GM19372 (cell line): ENCODE results near the gene LBR.

Experiments used
- ATAC-seq: cut with Tn5 transposase; IDR thresholded peaks from one replicate; pipeline ENCODE4 v1.9.1; 2021; ENCODE audit warnings: mild to moderate bottlenecking, low read depth, moderate library complexity; ENCODE audit not compliant: unreplicated experiment

Gene LBR

DNA sequence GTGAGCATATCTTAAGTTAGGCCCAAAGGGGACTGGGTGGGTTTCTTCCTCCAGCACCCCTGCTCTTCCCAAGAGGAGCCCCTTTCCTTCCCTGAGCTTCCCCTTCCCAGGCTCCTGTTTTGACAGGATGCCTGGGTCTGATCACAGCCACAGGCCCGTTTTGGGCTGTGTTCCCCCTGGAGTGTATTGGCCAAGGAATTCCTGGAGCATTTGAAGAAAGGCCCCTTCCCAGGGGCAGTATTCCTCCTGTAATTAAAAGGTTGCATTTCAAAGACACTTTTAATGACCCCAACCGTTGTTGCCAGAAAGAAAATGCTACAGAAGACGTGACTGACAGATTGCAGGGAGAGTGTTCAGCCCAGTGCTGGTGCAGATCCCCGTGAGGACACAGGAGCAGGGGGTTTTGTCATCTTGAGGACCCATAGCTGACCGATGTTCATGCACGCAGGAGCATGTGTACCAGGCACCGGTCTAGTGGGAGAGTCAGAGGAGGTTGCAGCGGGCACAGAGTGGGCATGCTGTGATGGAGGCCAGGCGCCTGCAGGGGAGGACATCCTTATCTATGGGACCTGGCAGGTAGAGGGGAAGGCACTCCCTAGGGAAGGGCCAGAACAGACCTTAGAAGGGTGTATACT, 19.3 kb upstream of the LBR start:
- ATAC-seq = no peak

GRCh38 chr1:225446595-225446960, 18.7 kb upstream of the LBR start:
- ATAC-seq = no peak

DNA sequence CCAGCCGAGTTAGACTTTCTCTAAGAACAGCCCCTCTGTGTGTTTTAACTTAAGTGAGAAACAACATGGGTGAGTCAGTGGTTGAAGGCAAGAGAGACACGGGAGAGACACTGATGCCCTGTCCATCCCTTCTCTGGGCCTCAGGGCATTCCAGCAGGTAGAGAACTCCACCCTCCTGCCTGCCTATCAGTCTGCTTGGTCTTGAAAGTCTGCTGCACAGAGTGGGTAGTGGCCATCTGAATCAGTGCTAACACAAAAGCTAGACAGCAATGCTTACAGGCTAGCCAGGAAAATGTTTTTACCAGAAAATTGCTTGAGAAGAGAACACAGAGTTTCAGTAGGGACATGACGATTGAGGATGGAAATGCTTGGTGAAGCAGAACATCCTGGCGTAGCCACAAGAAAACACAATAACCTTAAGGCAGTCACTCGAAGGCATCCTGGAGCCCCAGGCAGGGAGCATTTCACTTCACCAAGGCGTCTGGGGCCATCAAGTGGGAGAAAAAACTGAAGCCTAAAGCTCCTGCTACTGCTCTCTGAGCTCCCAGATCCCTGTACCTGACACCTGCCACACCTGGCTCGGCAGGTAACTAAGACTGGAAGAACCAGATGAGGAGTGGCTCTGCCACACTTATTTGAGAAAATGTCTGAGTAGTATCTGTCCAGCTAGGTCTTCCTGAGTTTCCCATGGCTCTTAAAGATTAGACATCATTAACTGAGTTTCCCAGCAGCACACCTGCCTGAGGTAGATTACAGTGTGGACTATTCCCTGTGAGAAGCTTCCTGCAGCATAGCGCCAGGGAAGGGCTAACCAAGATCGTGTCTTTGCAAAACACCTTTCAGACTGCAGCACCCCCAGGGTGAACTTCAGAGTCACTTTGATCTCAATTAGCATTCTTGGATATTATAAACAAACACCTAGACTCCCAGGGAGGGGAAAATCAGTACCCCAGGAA, 18.1 kb upstream of the LBR start:
- ATAC-seq = no peak

GRCh38 chr1:225442123-225442505, 14.3 kb upstream of the LBR start:
- no peak for ATAC-seq

GRCh38 chr1:225441314-225442122, 13.7 kb upstream of the LBR start:
- ATAC-seq = peak; percentile 28

GRCh38 chr1:225440380-225441221, 12.8 kb upstream of the LBR start:
- ATAC-seq = no peak

DNA sequence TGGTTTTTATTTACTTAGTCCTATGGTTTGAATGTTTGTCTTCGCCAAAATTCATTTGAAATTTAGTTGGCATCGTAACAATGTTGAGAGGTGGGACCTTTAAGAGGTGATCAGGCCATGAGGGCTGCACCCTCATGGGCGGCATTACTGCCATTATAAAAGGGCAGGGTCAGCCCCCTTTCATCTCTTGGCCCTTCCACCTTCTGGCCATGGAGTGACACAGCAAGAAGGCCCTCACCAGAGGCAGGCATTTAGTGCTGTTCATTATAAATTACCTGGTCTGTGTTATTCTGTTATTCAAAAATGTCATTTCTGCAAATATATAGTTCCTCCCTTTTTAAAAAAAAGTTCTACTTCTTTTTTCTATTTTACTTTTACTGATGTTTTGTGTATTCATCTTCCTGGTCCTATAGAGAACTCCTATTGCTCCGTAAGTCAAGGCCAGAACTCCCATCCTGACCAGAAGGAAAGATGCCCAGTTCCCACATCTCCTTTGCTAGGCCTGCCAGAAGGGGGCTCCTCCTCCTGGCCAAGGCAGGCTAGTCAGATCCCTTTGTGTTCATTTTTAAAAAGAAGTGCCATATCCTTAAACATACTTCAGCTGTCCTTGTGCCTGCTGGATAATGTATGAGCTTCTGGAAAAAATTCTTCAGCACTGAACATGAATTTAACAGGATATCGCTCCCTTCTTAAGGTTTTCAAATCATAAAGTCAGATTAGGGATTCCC, 10.0 kb upstream of the LBR start:
- ATAC-seq = no peak

DNA sequence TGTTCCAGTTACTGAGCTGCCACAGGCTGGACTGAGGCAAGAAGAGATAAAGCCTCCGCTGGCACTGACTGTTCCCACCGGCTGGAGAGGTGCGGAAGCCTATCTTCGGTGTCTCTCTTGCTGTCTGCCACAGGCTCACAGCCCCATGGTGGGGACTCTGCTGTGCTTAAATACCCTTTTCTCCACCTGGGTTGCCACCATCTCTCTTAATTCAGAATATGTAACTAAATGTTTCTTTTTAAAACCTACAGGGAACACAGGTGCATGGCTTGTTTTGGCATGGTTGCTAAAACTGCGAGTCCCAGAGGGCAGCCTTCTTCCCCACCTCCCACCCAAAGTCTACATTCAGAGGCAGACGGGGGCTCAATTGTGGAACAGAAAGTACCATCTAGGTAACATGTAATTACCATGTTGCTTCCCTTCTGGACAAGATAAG, 8.1 kb upstream of the LBR start:
- no peak for ATAC-seq

GRCh38 chr1:225435487-225435886, 7.6 kb upstream of the LBR start:
- ATAC-seq = no peak

GRCh38 chr1:225435076-225435475, 7.2 kb upstream of the LBR start:
- no peak for ATAC-seq

DNA sequence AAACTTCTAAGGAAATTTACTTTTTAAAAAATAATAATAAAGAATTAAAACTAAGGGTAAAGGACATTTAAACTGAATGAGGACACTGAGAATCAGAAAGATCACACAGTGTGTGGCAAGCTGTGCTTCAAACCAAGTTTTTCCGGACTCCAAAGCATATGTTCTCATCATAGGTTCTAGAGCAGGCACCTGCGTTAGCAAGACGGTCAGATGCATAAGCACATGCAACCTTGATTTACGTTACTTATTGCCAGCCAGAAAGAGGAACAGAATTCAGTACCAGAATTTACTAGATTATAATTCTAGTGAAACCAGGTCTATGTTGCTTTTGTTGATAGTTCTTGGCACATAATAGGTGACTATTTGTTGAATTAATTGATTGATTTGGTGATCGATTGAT, 6.2 kb upstream of the LBR start:
- no peak for ATAC-seq

DNA sequence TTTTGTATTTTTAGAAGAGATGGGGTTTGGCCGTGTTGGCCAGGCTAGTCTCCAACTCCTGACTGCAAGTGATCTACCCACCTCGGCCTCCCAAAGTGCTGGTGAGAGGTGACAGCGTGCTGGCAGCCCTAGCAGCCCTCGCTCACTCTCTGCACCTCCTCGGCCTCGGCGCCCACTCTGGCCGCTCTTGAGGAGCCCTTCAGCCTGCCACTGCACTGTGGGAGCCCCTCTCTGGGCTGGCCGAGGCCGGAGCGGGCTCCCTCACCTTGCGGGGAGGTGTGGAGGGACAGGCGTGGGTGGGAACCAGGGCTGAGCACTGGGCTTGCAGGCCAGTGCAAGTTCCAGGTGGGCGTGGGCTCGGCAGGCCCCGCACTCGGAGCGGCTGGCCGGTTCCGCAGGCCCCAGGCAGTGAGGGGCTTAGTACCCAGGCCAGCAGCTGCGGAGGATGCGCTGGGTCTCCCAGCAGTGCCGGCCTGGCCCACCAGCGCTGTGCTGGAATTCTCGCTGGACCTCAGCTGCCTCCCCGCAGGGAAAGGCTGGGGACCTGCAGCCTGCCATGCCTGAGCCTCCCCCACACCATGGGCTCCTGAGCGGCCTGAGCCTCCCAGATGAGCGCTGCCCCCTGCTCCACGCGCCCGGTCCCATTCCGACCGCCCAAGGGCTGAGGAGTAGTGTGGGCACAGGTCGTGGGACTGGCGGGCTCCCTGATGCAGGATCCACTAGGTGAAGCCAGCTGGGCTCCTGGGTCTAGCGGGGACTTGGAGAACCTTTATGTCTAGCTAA, 3.4 kb upstream of the LBR start:
- ATAC-seq = no peak

- ATAC-seq = no peak
Observed at GRCh38 chr1:225430301-225430700, 2.5 kb upstream of the LBR start.

DNA sequence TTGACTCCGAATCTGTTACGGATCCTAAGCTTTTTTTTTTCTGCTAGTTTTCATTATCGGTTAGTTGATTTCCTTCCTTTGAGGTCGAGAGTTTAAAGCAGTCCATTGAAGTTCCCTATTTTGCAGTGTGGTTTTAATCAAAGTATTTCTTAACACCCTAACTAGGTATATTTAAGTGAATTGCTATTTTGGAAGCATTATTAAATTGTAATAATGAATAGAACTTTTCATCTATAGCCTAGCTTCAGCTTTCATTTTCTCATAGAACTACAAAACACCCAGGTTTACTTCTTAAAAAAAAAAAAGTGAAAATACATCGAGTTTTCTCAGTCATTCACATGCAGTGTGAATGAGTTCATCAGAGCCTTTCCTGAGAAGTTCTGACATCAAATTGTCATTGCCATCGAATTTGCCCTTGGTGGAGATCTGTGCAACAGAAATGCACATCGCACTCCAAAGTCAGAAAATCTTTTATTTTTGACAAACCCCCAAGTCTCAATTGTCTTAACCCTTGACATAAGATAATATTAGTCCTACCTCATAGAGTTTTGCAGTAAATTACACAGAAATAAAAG, 1.1 kb upstream of the LBR start:
- no peak for ATAC-seq

GRCh38 chr1:225428068-225428880, 436 bp upstream of the LBR start:
- peak; percentile 87 for ATAC-seq

- no peak for ATAC-seq
Observed at GRCh38 chr1:225426395-225427234, 1.2 kb downstream of the LBR start.
